Pancreas (tissue), 10 donors: Measurements from ENCODE around the gene TMEM129. TPM values are rescaled to one million over a fixed set of nuclear protein-coding genes. Genes with fewer than 3 reads are reported as not detected.

Experiments used
- ATAC-seq, 4 donors: fragments of 200-7000 bp; cut with Tn5 transposase; one replicate each; pipeline versions ENCODE4 v1.8.0 to v1.9.1; 2020; ENCODE audit warnings: mild to moderate bottlenecking in 4 of 4, moderate library complexity in 4 of 4
- DNase-seq, 6 donors: peaks; one replicate each; pipeline ENCODE4 v3.0.0-alpha.2; 2020
- FAIRE-seq: peaks from 2 replicates; lab custom pipeline; 2012; peaks lifted over from hg19 to GRCh38; lab: Jason Lieb, UNC
- H3K27ac ChIP-seq, 4 donors: fragments of 200-600 bp; sonication (generic); 1 replicate in 3 of 4; 2 replicates in 1 of 4; pipeline versions ENCODE4 v1.5.0 to v1.8.0; 2020
- H3K27me3 ChIP-seq, 4 donors: fragments of 200-600 bp; one replicate each; pipeline ENCODE4 v1.8.0; 2021
- H3K36me3 ChIP-seq, 3 donors: fragments of 200-600 bp; sonication (generic) in 1 of 3; one replicate each; pipeline versions ENCODE4 v1.5.0 to v1.8.0; 2020 to 2021
- H3K4me1 ChIP-seq, 3 donors: fragments of 200-600 bp; one replicate each; pipeline ENCODE4 v1.8.0; 2021
- H3K4me3 ChIP-seq, 4 donors: fragments of 200-600 bp; sonication (generic) in 2 of 4; one replicate each; pipeline versions ENCODE4 v1.5.0 to v1.8.0; 2020 to 2021
- H3K9me3 ChIP-seq, 4 donors: fragments of 200-600 bp; one replicate each; pipeline ENCODE4 v1.8.0; 2021
- WGBS, 2 donors: extraction: QIAGEN DNeasy Blood & Tissue Kit; methylation state at CpG; one replicate each; pipeline ENCODE4 v1.1.7; 2013; 5-methylcytosine and 5-hydroxymethylcytosine counted together
- intact Hi-C, 3 donors: fragments of 100-400 bp; cut with DNase I; formaldehyde crosslinking; loops; one replicate each; pipeline versions ENCODE4 v1.11.1 to v1.14.2; 2022
- polyA plus RNA-seq, 2 donors: library from polyadenylated mRNA; stranded (reverse); fragments of 200-250 nt; gene quantifications; one replicate each; pipeline ENCODE4 v1.2.3, GENCODE V29; 2013
- total RNA-seq, 6 donors: library from RNA; stranded (reverse); fragmentation: NEBNext Ultra II Directional in 4 of 6; extraction: Animal tissue kit (Norgen Biotek cat#: 25700) in 4 of 6; gene quantifications; one replicate each; pipeline versions ENCODE4 v1.2.1 to v1.2.4, GENCODE V29; 2021 to 2023
- TF ChIP-seq, protein P1 (sequence below), 4 donors: fragments of 200-600 bp; sonication (generic) in 3 of 4; IDR thresholded peaks; one replicate each; pipeline versions ENCODE4 v1.5.0 to v1.8.0; 2021; ENCODE audit warnings: antibody characterized with exemption in 4 of 4
- donor health status: healthy with polysubstance abuse.
- donor health status: DM: no; HTN: no; CAD: no; lungs with moderate emphysema.
- donor health status: DM: no; HTN: no; CAD: no.
- donor health status: control.
- donor health status: control.
- donor health status: Bipolar disorder and iron deficiency.
- donor health status: DM: yes; HTN: yes; CAD: no.
- donor health status: DM: no; HTN: no; CAD: no.
- donor health status: DM: no; HTN: no; CAD: no.
- donor health status: DM: yes; HTN: yes; CAD: no.

The TMEM129 gene, protein sequence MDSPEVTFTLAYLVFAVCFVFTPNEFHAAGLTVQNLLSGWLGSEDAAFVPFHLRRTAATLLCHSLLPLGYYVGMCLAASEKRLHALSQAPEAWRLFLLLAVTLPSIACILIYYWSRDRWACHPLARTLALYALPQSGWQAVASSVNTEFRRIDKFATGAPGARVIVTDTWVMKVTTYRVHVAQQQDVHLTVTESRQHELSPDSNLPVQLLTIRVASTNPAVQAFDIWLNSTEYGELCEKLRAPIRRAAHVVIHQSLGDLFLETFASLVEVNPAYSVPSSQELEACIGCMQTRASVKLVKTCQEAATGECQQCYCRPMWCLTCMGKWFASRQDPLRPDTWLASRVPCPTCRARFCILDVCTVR
- total RNA-seq (10 to 100 TPM; 17.2 to 27.1 (median 18.9) TPM), polyA plus RNA-seq (10 to 100 TPM; 25.9 to 32.7 TPM)

DNA sequence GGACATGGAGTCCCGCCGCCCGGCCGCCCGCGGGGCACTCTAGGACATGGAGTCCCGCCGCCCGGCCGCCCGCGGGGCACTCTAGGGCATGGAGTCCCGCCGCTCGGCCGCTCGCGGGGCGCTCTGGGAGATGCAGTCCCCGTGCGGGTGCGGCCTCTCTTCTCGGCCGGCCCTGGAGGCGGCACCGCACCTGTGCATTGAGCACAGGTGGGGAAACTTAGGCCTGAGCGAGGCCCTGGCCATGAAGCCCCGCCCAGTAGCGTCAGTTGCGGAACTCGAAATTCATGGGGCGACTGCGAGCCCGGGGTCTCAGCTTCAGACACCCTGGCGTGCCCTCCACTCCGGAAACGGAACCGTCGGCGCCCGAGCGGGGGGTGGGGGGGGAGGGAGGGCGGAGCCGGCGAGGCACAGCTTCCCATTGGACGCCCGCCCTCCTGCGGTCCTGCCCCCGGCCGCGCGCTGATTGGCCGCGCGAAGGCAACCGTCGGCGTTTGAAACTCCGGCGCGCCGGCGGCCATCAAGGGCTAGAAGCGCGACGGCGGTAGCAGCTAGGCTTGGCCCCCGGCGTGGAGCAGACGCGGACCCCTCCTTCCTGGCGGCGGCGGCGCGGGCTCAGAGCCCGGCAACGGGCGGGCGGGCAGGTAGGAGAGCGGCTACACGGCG lies at the start of gene TMEM129, which contains the start of gene TACC3:
Gene TMEM129, minus strand, starts transcription at position 321 of the 663 bp plus-strand sequence. CDS start 486 bp downstream, outside the sequence.
Gene TACC3, plus strand, starts transcription at position 519 of the 663 bp plus-strand sequence. CDS start 1,901 bp downstream, outside the sequence.
- ATAC-seq (peak; percentile 80 to 92 (median 88)), DNase-seq (peak; percentile 93 to 99 (median 98)), FAIRE-seq (no peak)
- Histone ChIP-seq H3K27ac (peak within 1 kb of the TSS; percentile 77 to 90 (median 81)), H3K4me1 (peaks cover 0 to 29% (median 28%) of the 10 kb centered on the region in 3 donors), H3K36me3 (peaks cover 0 to 7% (median 0%) of the 10 kb centered on the region in 3 donors), H3K4me3 (peak within 1 kb of the TSS; percentile 42 to 71 (median 55)), H3K9me3 (no peaks in the 10 kb centered on the region), H3K27me3 (no peaks in the 10 kb centered on the region)
- intact Hi-C loops = no loop called here
- WGBS, 2 donors = 0 to 1% methylated on average over 41 to 83 of the region's 83 CpGs
- TF ChIP-seq, protein P1, sequence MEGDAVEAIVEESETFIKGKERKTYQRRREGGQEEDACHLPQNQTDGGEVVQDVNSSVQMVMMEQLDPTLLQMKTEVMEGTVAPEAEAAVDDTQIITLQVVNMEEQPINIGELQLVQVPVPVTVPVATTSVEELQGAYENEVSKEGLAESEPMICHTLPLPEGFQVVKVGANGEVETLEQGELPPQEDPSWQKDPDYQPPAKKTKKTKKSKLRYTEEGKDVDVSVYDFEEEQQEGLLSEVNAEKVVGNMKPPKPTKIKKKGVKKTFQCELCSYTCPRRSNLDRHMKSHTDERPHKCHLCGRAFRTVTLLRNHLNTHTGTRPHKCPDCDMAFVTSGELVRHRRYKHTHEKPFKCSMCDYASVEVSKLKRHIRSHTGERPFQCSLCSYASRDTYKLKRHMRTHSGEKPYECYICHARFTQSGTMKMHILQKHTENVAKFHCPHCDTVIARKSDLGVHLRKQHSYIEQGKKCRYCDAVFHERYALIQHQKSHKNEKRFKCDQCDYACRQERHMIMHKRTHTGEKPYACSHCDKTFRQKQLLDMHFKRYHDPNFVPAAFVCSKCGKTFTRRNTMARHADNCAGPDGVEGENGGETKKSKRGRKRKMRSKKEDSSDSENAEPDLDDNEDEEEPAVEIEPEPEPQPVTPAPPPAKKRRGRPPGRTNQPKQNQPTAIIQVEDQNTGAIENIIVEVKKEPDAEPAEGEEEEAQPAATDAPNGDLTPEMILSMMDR (IDR thresholded peaks at IDR 0.05) = no peak

DNA sequence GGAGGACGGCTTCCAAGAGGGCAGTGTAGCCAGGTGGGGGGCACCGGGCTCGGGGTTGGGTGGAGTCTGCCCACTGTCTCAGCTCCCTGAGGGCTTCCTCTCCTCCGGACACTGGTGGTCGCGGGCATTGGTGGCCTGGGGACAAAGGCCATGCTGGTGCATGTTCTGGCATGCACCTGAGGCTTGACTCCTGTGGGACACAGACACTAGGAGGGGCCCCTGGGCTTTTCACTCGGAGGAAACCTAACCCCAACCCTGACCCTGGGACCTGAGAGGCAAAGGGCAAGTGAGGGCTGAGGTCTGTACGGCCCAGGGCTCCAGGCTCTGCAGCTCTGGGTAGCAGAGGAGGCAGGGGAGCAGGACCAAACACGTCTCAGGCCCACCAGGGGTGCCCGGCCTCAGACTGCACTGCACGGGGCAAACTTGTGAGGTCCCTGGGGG lies 49.7 kb upstream of the TMEM129 start:
- no peak for DNase-seq
- H3K27ac ChIP-seq = peak overlapping the region in 1 of 4 donors; percentile 89
- no peaks in the 10 kb centered on the region for H3K36me3 ChIP-seq
- no peak for ATAC-seq
- 69 to 71% methylated on average over 11 of the region's 11 CpGs for WGBS, 2 donors
- H3K4me3 ChIP-seq = no peak overlapping the region
- H3K27me3 ChIP-seq = no peaks in the 10 kb centered on the region
- TF ChIP-seq, protein P1 (IDR thresholded peaks at IDR 0.05) = no peak
- intact Hi-C loops = no loop called here
- H3K4me1 ChIP-seq = peaks cover 0 to 2% (median 0%) of the 10 kb centered on the region in 3 donors
- no peak for FAIRE-seq
- H3K9me3 ChIP-seq = no peaks in the 10 kb centered on the region

DNA sequence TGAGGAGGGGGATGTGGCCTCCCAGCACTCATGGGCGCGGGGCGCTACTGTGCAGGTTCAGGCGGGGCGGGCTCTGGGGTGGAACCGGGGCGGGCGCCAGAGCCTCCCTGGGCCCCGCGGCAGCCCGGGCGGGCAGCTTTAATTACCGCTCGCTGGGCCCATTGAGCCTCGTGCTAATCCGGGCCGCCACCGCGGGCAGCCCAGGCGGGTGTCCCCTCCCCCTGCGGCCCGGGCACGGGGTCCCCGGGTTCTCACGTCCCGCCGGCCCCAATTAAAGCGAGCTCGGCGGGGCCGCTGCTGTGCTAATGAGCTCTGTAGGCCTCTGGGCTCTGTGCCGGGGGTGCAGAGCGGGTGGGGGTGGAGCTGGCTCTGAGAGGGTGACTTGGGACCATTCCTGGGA lies 49.1 kb upstream of the TMEM129 start:
- no peaks in the 10 kb centered on the region for H3K9me3 ChIP-seq
- TF ChIP-seq, protein P1 (IDR thresholded peaks at IDR 0.05) = no peak
- no peak for ATAC-seq
- WGBS, 2 donors = 57 to 63% methylated on average over 26 to 33 of the region's 33 CpGs
- no peak for FAIRE-seq
- no peak for DNase-seq
- H3K36me3 ChIP-seq = no peaks in the 10 kb centered on the region
- no peaks in the 10 kb centered on the region for H3K27me3 ChIP-seq
- intact Hi-C loops = no loop called here
- peaks cover 0 to 2% (median 0%) of the 10 kb centered on the region in 3 donors for H3K4me1 ChIP-seq
- peak overlapping the region; percentile 84 to 89 (median 86) for H3K27ac ChIP-seq
- no peak overlapping the region for H3K4me3 ChIP-seq

DNA sequence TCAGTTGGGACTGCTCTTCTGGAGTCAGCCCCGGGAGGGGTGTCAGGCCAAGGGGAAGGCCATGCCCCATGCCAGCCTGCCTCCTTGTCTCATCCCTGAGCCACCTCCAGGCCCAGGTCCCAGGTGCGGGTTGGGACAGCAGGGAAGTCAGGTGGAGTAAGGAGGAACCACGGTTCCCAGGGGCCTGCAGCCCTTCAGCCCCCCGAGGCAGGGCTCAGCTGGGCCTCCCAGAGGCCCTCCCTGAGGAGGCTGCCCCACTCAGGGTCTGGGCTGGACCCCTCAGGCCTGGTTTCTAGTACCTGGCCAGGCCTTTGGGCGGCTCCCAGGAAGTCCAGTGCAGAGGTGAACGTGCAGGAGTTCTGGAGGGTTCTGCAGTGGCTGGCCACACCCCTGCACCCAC lies 48.6 kb upstream of the TMEM129 start:
- intact Hi-C loops = no loop called here
- Histone ChIP-seq H3K27me3 (no peaks in the 10 kb centered on the region), H3K4me1 (peaks cover 0 to 2% (median 0%) of the 10 kb centered on the region in 3 donors), H3K27ac (peak overlapping the region; percentile 84 to 89 (median 86)), H3K9me3 (no peaks in the 10 kb centered on the region), H3K36me3 (no peaks in the 10 kb centered on the region), H3K4me3 (no peak overlapping the region)
- DNase-seq (no peak), FAIRE-seq (no peak), ATAC-seq (no peak)
- TF ChIP-seq, protein P1 (IDR thresholded peaks at IDR 0.05) = no peak
- 69 to 74% methylated on average over 6 of the region's 6 CpGs for WGBS, 2 donors
